ENCODE measurements around the gene PARD3. TPM values are rescaled to one million over a fixed set of nuclear protein-coding genes. Genes with fewer than 3 reads are reported as not detected.

The PARD3 gene
- total RNA-seq, 1 experiment from 2014 or later = 154 TPM

GRCh38 chr10:34643620-34644019, 171.5 kb downstream of the PARD3 start:
- H3K79me2 ChIP-seq (ENCODE audit: low read length) = peaks cover 30% of the 10 kb centered on the region
- no peak overlapping the region for H3K4me2 ChIP-seq (ENCODE audit: low read length)
- intact Hi-C loops (cut with micrococcal nuclease) = no loop called here
- BruUV-seq (replicated peaks) = no TSS peak
- ChIA-PET CTCF (no interaction called here), POLR2A (ENCODE audit: unreplicated experiment) (no interaction called here)
- no peak overlapping the region for H2AFZ ChIP-seq (ENCODE audit: low read length)
- no peak for DNase-seq
- H3K36me3 ChIP-seq (ENCODE audit: low read depth, low read length) = no peaks in the 10 kb centered on the region
- H3F3A ChIP-seq (ENCODE audit: low read length, unreplicated experiment) = no peaks in the 10 kb centered on the region
- H3K4me1 ChIP-seq (ENCODE audit: insufficient read depth, low read length) = peaks cover 9% of the 10 kb centered on the region; the same call in 1 of the 2 replicates
- no peaks in the 10 kb centered on the region for H3K27me3 ChIP-seq (ENCODE audit: low read length)
- no peak overlapping the region for H3K4me3 ChIP-seq (ENCODE audit: low read length)
- H3K9ac ChIP-seq (ENCODE audit: low read length) = no peak overlapping the region
- TF ChIP-seq EZH2 (IDR thresholded peaks at IDR 0.05; ENCODE audit: low read length, unreplicated experiment) (no peak), EZH2phosphoT487 (IDR thresholded peaks at IDR 0.05; ENCODE audit: borderline replicate concordance, low read length) (no peak)
- TF ChIP-seq, protein P1, sequence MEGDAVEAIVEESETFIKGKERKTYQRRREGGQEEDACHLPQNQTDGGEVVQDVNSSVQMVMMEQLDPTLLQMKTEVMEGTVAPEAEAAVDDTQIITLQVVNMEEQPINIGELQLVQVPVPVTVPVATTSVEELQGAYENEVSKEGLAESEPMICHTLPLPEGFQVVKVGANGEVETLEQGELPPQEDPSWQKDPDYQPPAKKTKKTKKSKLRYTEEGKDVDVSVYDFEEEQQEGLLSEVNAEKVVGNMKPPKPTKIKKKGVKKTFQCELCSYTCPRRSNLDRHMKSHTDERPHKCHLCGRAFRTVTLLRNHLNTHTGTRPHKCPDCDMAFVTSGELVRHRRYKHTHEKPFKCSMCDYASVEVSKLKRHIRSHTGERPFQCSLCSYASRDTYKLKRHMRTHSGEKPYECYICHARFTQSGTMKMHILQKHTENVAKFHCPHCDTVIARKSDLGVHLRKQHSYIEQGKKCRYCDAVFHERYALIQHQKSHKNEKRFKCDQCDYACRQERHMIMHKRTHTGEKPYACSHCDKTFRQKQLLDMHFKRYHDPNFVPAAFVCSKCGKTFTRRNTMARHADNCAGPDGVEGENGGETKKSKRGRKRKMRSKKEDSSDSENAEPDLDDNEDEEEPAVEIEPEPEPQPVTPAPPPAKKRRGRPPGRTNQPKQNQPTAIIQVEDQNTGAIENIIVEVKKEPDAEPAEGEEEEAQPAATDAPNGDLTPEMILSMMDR (conservative IDR thresholded peaks at IDR 0.05; ENCODE audit: low read depth, low read length) = no peak
- no peak overlapping the region for H3K27ac ChIP-seq (ENCODE audit: low read length)
- no peak for ATAC-seq
- no peaks in the 10 kb centered on the region; the same call in 1 of the 2 replicates for H4K20me1 ChIP-seq (ENCODE audit: low read length)
- no peaks in the 10 kb centered on the region for H3K9me2 ChIP-seq (replicated peaks; ENCODE audit: low read length)
- no peaks in the 10 kb centered on the region for H3K9me3 ChIP-seq (ENCODE audit: low read length)

DNA sequence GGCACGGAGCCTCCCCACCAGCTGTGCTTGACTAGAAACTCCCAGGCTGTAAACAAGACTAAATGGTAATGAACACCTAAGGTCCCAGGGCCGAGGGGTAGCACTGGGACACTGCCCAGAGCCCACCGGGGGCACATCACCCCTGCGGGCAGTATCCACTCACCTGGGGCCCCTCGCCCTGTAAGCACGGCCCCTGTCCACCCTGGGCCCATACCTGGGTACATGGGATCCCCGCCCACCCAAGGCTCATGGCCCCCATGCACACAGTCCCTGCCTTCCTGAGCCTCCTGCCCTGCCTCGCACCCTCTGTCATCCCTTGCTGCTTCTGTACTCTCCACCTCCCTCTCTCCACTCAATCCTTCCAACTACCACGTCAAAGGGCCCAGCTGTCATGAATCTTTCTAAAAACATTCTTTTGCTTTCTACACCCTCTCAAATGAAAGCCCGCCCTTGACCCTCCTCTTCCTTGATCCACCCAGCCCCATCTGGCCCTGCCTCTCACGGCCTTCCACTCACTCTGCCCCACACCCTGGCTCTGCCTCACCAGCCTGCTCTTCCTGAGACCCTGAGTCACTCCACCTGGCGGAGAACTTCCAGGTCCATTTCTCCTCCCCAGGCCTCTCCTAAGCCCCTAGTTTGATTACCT, 173.1 kb downstream of the PARD3 start:
- peaks cover 18% of the 10 kb centered on the region for H3K4me1 ChIP-seq (ENCODE audit: insufficient read depth, low read length)
- ATAC-seq = no peak
- peaks cover 33% of the 10 kb centered on the region for H3K79me2 ChIP-seq (ENCODE audit: low read length)
- DNase-seq = no peak
- no peaks in the 10 kb centered on the region; the same call in 1 of the 2 replicates for H4K20me1 ChIP-seq (ENCODE audit: low read length)
- H3K4me3 ChIP-seq (ENCODE audit: low read length) = no peak overlapping the region
- no TSS peak for BruUV-seq (replicated peaks)
- no peaks in the 10 kb centered on the region for H3K9me2 ChIP-seq (replicated peaks; ENCODE audit: low read length)
- H3K27me3 ChIP-seq (ENCODE audit: low read length) = no peaks in the 10 kb centered on the region
- CTCF ChIA-PET = no interaction called here
- no peak overlapping the region for H2AFZ ChIP-seq (ENCODE audit: low read length)
- no peak overlapping the region for H3K9ac ChIP-seq (ENCODE audit: low read length)
- H3K36me3 ChIP-seq (ENCODE audit: low read depth, low read length) = no peaks in the 10 kb centered on the region
- TF ChIP-seq EZH2phosphoT487 (IDR thresholded peaks at IDR 0.05; ENCODE audit: borderline replicate concordance, low read length) (no peak), EZH2 (IDR thresholded peaks at IDR 0.05; ENCODE audit: low read length, unreplicated experiment) (no peak)
- TF ChIP-seq, protein P1 (conservative IDR thresholded peaks at IDR 0.05; ENCODE audit: low read depth, low read length) = no peak
- no peak overlapping the region for H3K4me2 ChIP-seq (ENCODE audit: low read length)
- intact Hi-C loops (cut with micrococcal nuclease) = no loop called here
- H3K27ac ChIP-seq (ENCODE audit: low read length) = no peak overlapping the region
- no peaks in the 10 kb centered on the region for H3K9me3 ChIP-seq (ENCODE audit: low read length)
- POLR2A ChIA-PET (ENCODE audit: unreplicated experiment) = no interaction called here
- H3F3A ChIP-seq (ENCODE audit: low read length, unreplicated experiment) = no peaks in the 10 kb centered on the region

- Histone ChIP-seq H3K36me3 (ENCODE audit: low read depth, low read length) (no peaks in the 10 kb centered on the region), H3K9me2 (replicated peaks; ENCODE audit: low read length) (no peaks in the 10 kb centered on the region), H3K27ac (ENCODE audit: low read length) (no peak overlapping the region), H3K4me1 (ENCODE audit: insufficient read depth, low read length) (peaks cover 18% of the 10 kb centered on the region), H3K27me3 (ENCODE audit: low read length) (no peaks in the 10 kb centered on the region), H3F3A (ENCODE audit: low read length, unreplicated experiment) (no peaks in the 10 kb centered on the region), H3K9ac (ENCODE audit: low read length) (no peak overlapping the region), H3K9me3 (ENCODE audit: low read length) (no peaks in the 10 kb centered on the region), H3K79me2 (ENCODE audit: low read length) (peaks cover 40% of the 10 kb centered on the region), H3K4me3 (ENCODE audit: low read length) (no peak overlapping the region), H4K20me1 (ENCODE audit: low read length) (no peaks in the 10 kb centered on the region), H3K4me2 (ENCODE audit: low read length) (no peak overlapping the region), H2AFZ (ENCODE audit: low read length) (no peak overlapping the region)
- DNase-seq (no peak), ATAC-seq (no peak)
- ChIA-PET POLR2A (ENCODE audit: unreplicated experiment) (interaction anchor here (0.7 kb wide), 1 partner anchor 344 kb away, joined by 3 read pairs; no protein-coding TSS in a partner anchor), CTCF (interaction anchor here (0.7 kb wide), 1 partner anchor 115 kb away, joined by 6 read pairs; no protein-coding TSS in a partner anchor)
- TF ChIP-seq, protein P1 (conservative IDR thresholded peaks at IDR 0.05; ENCODE audit: low read depth, low read length) = no peak
- TF ChIP-seq EZH2phosphoT487 (IDR thresholded peaks at IDR 0.05; ENCODE audit: borderline replicate concordance, low read length) (no peak), EZH2 (IDR thresholded peaks at IDR 0.05; ENCODE audit: low read length, unreplicated experiment) (no peak)
- no TSS peak for BruUV-seq (replicated peaks)
- intact Hi-C loops (cut with micrococcal nuclease) = no loop called here
Observed at GRCh38 chr10:34641147-34641912, 173.8 kb downstream of the PARD3 start.
